ENCODE results near the gene SEMA6D. TPM values are rescaled to one million over a fixed set of nuclear protein-coding genes. Genes with fewer than 3 reads are reported as not detected.
A peak's percentile ranks its signal among the peaks of the same experiment; 100 is the strongest.

SEMA6D gene
- total and polyA plus RNA-seq, 2 donors (not counting 1 experiment from before 2014, with no cell fraction given): 2.4 to 13.4 TPM

DNA sequence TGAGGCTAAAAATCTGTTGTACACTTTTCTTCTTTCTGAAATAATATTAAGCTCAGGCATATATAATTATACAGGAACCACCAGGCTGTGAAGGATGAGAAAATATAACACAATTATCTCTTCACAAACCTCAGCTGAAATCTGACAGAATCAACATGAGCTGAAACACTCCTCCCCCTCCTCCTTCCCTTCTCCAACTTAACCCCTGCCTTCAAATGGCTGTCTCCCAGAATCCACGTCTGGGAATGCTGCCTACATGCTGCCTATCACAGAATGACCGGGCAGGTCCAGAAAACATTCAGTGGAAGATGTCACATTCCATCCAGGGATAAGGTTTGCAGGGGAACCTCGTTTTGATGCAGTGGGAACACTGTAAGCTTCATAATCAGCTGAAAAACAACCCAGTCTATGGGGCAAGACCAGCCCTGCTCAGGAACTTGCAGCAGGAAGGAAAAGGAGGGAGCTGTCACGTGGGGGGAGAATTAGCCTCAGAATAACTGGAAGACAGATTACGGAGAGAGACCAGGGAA, 44.0 kb upstream of the SEMA6D start:
- Histone ChIP-seq H2AFZ (ENCODE audit: low read length) (peak overlapping the region; percentile 50), H3K4me1 (ENCODE audit: control insufficient read depth, extremely low read depth, insufficient read depth, low read length) (no peaks in the 10 kb centered on the region), H3K4me2 (ENCODE audit: extremely low read depth, insufficient read depth, low read length) (no peak overlapping the region), H3K9ac (ENCODE audit: insufficient read depth, low read length) (no peak overlapping the region), H3K27ac (ENCODE audit: insufficient read depth, low read length) (no peak overlapping the region), H3K9me3 (ENCODE audit: control insufficient read depth, insufficient read depth, low read depth, low read length) (no peaks in the 10 kb centered on the region), H3K4me3 (replicated peaks in 1 of 4; ENCODE audit: control extremely low read depth in 1 of 4, insufficient read depth in 1 of 4, low read depth in 3 of 4, low read length in 4 of 4) (no peak overlapping the region), H4K20me1 (ENCODE audit: control insufficient read depth, extremely low read depth, insufficient read depth, low read length) (no peaks in the 10 kb centered on the region), H3K79me2 (ENCODE audit: control insufficient read depth, insufficient read depth, low read length) (no peaks in the 10 kb centered on the region), H3K27me3 (ENCODE audit: control insufficient read depth, insufficient read depth, low read length) (no peaks in the 10 kb centered on the region), H3K36me3 (ENCODE audit: control insufficient read depth, insufficient read depth, low read length) (no peaks in the 10 kb centered on the region)
- TF ChIP-seq EZH2 (IDR thresholded peaks at IDR 0.05; ENCODE audit: low read length, missing control alignments): no peak
- TF ChIP-seq, protein P1, sequence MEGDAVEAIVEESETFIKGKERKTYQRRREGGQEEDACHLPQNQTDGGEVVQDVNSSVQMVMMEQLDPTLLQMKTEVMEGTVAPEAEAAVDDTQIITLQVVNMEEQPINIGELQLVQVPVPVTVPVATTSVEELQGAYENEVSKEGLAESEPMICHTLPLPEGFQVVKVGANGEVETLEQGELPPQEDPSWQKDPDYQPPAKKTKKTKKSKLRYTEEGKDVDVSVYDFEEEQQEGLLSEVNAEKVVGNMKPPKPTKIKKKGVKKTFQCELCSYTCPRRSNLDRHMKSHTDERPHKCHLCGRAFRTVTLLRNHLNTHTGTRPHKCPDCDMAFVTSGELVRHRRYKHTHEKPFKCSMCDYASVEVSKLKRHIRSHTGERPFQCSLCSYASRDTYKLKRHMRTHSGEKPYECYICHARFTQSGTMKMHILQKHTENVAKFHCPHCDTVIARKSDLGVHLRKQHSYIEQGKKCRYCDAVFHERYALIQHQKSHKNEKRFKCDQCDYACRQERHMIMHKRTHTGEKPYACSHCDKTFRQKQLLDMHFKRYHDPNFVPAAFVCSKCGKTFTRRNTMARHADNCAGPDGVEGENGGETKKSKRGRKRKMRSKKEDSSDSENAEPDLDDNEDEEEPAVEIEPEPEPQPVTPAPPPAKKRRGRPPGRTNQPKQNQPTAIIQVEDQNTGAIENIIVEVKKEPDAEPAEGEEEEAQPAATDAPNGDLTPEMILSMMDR (conservative IDR thresholded peaks at IDR 0.05 in 1 of 2, IDR thresholded peaks at IDR 0.05 in 1 of 2; ENCODE audit: low read depth in 1 of 2, low read length in 2 of 2): no peak
- peak; percentile 2 to 11 for DNase-seq (ENCODE audit: low read depth in 2 of 2)

DNA sequence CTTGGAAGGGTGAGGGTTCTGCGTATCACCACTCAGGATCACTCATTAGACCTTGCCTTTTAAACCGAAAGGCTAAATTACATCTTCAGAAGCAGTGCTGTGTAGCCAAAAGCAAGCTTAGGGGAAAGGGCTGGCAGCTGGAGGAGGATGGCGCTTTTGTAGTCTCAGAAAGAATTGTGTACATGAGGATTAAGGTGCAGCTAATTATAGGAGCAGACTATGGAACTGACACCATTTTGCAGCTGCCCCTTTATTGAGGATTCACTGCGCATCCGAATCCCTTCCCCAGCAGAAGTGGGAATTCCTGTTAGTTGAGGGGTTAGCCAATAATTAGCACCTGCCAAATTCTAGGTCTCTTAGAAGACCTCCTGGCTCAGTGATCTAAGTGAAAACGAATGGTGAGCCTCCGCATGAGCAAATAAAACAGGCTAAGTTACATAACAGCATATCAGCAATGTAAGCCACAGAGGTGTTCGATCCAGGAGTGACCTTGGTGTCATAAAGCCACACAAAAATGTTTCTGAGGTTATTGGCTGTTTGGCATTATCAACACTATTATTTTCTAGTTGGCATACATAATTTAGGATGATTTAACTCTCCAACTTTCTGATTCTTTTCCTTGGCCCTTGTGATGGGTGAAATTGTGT, 42.6 kb upstream of the SEMA6D start:
- Histone ChIP-seq H3K27ac (ENCODE audit: insufficient read depth, low read length) (no peak overlapping the region), H3K4me1 (ENCODE audit: control insufficient read depth, extremely low read depth, insufficient read depth, low read length) (no peaks in the 10 kb centered on the region), H3K9ac (ENCODE audit: insufficient read depth, low read length) (no peak overlapping the region), H4K20me1 (ENCODE audit: control insufficient read depth, extremely low read depth, insufficient read depth, low read length) (no peaks in the 10 kb centered on the region), H2AFZ (ENCODE audit: low read length) (no peak overlapping the region), H3K9me3 (ENCODE audit: control insufficient read depth, insufficient read depth, low read depth, low read length) (no peaks in the 10 kb centered on the region), H3K27me3 (ENCODE audit: control insufficient read depth, insufficient read depth, low read length) (no peaks in the 10 kb centered on the region), H3K36me3 (ENCODE audit: control insufficient read depth, insufficient read depth, low read length) (no peaks in the 10 kb centered on the region), H3K4me2 (ENCODE audit: extremely low read depth, insufficient read depth, low read length) (no peak overlapping the region), H3K4me3 (replicated peaks in 1 of 4; ENCODE audit: control extremely low read depth in 1 of 4, insufficient read depth in 1 of 4, low read depth in 3 of 4, low read length in 4 of 4) (no peak overlapping the region), H3K79me2 (ENCODE audit: control insufficient read depth, insufficient read depth, low read length) (no peaks in the 10 kb centered on the region)
- no peak for TF ChIP-seq EZH2 (IDR thresholded peaks at IDR 0.05; ENCODE audit: low read length, missing control alignments)
- TF ChIP-seq, protein P1 (conservative IDR thresholded peaks at IDR 0.05 in 1 of 2, IDR thresholded peaks at IDR 0.05 in 1 of 2; ENCODE audit: low read depth in 1 of 2, low read length in 2 of 2): no peak
- no peak for DNase-seq (ENCODE audit: low read depth in 2 of 2)

DNA sequence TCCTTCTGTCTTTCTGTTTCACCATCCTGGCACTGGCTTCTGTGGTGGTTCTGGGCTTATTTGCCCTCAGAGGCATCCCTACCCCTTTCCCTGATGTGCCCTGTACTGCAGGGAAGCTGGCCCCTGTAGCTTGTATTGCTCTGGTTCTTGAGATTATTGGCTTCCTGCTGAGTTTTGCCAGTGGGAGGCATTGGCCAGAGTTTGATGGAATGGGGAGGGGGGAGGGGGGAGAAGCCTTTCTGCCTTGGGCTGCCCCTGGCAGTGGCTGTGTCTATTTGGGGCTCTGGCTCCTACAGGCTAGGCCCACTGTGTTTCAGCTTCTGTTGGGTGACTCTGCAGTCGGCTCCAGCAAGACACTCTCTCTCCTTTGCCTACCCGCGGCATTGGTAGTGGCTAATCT, 41.6 kb upstream of the SEMA6D start:
- H3K9me3 ChIP-seq (ENCODE audit: control insufficient read depth, insufficient read depth, low read depth, low read length): no peaks in the 10 kb centered on the region
- no peak for DNase-seq (ENCODE audit: low read depth in 2 of 2)
- no peaks in the 10 kb centered on the region for H3K4me1 ChIP-seq (ENCODE audit: control insufficient read depth, extremely low read depth, insufficient read depth, low read length)
- no peak overlapping the region for H3K27ac ChIP-seq (ENCODE audit: insufficient read depth, low read length)
- H3K4me2 ChIP-seq (ENCODE audit: extremely low read depth, insufficient read depth, low read length): no peak overlapping the region
- H4K20me1 ChIP-seq (ENCODE audit: control insufficient read depth, extremely low read depth, insufficient read depth, low read length): no peaks in the 10 kb centered on the region
- no peaks in the 10 kb centered on the region for H3K27me3 ChIP-seq (ENCODE audit: control insufficient read depth, insufficient read depth, low read length)
- H3K36me3 ChIP-seq (ENCODE audit: control insufficient read depth, insufficient read depth, low read length): no peaks in the 10 kb centered on the region
- H3K9ac ChIP-seq (ENCODE audit: insufficient read depth, low read length): no peak overlapping the region
- TF ChIP-seq, protein P1 (conservative IDR thresholded peaks at IDR 0.05 in 1 of 2, IDR thresholded peaks at IDR 0.05 in 1 of 2; ENCODE audit: low read depth in 1 of 2, low read length in 2 of 2): no peak
- no peak for TF ChIP-seq EZH2 (IDR thresholded peaks at IDR 0.05; ENCODE audit: low read length, missing control alignments)
- no peaks in the 10 kb centered on the region for H3K79me2 ChIP-seq (ENCODE audit: control insufficient read depth, insufficient read depth, low read length)
- no peak overlapping the region for H3K4me3 ChIP-seq (replicated peaks in 1 of 4; ENCODE audit: control extremely low read depth in 1 of 4, insufficient read depth in 1 of 4, low read depth in 3 of 4, low read length in 4 of 4)
- H2AFZ ChIP-seq (ENCODE audit: low read length): no peak overlapping the region
